GM19452 (cell line): ENCODE measurements around the gene GADD45A.
"Not testable (repeated sequence)": the region's sequence is repeated elsewhere in the genome, so short reads cannot be mapped to it uniquely, and the experiment has no call there.

Experiments
- ATAC-seq: cut with Tn5 transposase; IDR thresholded peaks from one replicate; pipeline ENCODE4 v1.9.1; 2021; ENCODE audit not compliant: unreplicated experiment

GADD45A gene

GRCh38 chr1:67685067-67685557 lies at the start of gene GADD45A:
Gene GADD45A, plus strand, starts transcription at chr1:67685201. Its CDS starts 294 bp downstream, at chr1:67685495.
- ATAC-seq: peak; percentile 81

- ATAC-seq: no peak
These were observed 48.9 kb upstream of the GADD45A start for GRCh38 chr1:67636146-67636545.

- no peak for ATAC-seq
These were observed 45.6 kb upstream of the GADD45A start for GRCh38 chr1:67639361-67639760.

- no peak for ATAC-seq
These were observed 42.4 kb upstream of the GADD45A start for GRCh38 chr1:67642629-67643028.

GRCh38 chr1:67644566-67644965 lies 40.4 kb upstream of the GADD45A start:
- no peak for ATAC-seq

GRCh38 chr1:67645495-67646144 lies 39.4 kb upstream of the GADD45A start:
- no peak for ATAC-seq

- ATAC-seq: no peak
These were observed 38.6 kb upstream of the GADD45A start for GRCh38 chr1:67646145-67647035.

- no peak for ATAC-seq
These were observed 37.8 kb upstream of the GADD45A start for GRCh38 chr1:67647036-67647798.

GRCh38 chr1:67647814-67648358 lies 37.1 kb upstream of the GADD45A start:
- ATAC-seq: no peak

- no peak for ATAC-seq
These were observed 36.2 kb upstream of the GADD45A start for GRCh38 chr1:67648582-67649326.

GRCh38 chr1:67650061-67650460 lies 34.9 kb upstream of the GADD45A start:
- ATAC-seq: no peak

GRCh38 chr1:67651031-67651430 lies 34.0 kb upstream of the GADD45A start:
- no peak for ATAC-seq

GRCh38 chr1:67652800-67653199 lies 32.2 kb upstream of the GADD45A start:
- no peak for ATAC-seq

- ATAC-seq: no peak
These were observed 31.7 kb upstream of the GADD45A start for GRCh38 chr1:67653304-67653703.

- no peak for ATAC-seq
These were observed 29.4 kb upstream of the GADD45A start for GRCh38 chr1:67655581-67655980.

- ATAC-seq: not testable (repeated sequence)
These were observed 27.8 kb upstream of the GADD45A start for GRCh38 chr1:67657152-67657551.

- ATAC-seq: no peak
These were observed 25.8 kb upstream of the GADD45A start for GRCh38 chr1:67659229-67659628.

- ATAC-seq: no peak
These were observed 22.1 kb upstream of the GADD45A start for GRCh38 chr1:67662884-67663283.

GRCh38 chr1:67664048-67664447 lies 21.0 kb upstream of the GADD45A start:
- no peak for ATAC-seq

GRCh38 chr1:67665307-67665706 lies 19.7 kb upstream of the GADD45A start:
- ATAC-seq: not testable (repeated sequence)
